HuH-7 (cell line): Measurements from ENCODE around the gene SYCP2L.

Source experiments
- DNase-seq: peaks from one replicate; pipeline ENCODE4 v3.0.0; 2011; ENCODE audit warnings: low spot score

Gene SYCP2L

DNA sequence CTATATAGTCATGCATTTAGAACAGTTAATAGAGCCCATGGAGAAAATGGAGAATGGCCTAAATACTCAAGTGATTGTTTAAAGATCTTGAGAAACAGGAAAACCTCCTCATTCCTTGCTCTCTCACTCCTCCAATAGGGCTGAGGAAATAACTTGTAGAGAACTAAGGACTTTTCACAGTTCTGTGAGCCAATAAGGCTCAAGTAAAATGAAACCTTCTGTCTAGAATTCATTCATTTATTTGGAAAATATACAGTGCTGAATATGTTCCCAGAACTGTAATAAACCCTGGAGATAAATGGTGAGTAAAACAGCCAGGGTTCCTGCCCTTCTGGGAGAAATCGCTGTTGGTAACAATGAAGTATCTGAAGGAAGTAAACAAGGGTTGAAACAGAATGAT, 122.0 kb downstream of the SYCP2L start:
- DNase-seq, result no peak

- no peak for DNase-seq
Observed at GRCh38 chr6:11009353-11009752, 122.5 kb downstream of the SYCP2L start.

DNA sequence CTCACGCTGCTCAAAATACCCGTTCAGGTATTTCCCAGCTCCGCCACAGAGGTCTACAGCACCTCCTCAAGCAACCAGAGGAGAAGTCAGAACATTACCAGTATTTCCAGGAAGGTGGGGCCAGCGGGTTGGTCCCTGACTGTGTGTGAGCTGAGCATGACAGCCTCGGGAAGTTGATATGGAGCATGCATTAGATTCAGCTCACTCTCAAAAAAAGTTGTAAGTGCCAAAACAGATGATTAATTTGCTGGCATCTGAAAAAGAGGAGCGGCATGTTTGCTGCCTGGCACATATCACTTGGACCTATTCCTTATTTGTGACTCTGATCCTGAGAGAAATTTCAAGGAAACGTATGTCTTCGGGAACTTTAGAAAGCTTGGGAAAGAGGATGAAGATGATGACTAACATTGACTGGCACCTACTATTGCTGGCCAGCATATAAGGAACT, 125.0 kb downstream of the SYCP2L start:
- peak; percentile 37 for DNase-seq

- no peak for DNase-seq
Observed at GRCh38 chr6:11012295-11012754, 125.5 kb downstream of the SYCP2L start.

DNA sequence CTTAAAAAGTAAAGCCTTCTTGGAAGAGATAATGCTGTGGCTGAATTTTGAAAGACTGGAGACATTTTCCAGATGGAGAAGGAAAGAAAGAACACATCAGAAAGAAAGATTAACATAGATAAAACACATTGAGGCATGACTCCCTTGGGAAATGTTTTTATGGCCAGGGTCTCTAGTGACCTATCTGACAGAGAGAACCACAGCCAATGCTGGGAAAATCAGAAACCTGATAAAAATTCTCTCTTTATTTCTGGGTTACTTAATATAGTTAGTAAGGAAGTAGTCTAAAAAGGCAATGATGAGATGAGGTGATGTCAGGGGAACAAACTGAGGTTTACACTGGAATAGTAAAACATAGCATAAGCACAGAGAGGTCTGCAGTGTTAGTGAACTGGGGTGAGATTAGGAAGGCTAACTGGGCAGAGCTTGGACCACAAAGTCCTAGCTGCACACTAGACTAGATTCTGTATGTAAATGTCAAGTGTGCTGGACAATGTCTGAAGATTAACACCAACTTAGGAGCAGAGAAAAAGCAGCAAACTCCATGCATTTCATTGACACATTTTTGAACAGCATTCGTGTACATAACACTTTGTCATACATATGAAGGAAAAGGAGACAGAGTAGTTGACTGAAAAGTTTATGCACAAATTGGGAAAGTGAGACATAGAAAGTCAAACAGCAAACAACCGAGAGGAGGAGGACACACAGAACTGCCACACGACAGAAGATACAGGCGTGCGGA, 126.3 kb downstream of the SYCP2L start:
- DNase-seq, result no peak

DNA sequence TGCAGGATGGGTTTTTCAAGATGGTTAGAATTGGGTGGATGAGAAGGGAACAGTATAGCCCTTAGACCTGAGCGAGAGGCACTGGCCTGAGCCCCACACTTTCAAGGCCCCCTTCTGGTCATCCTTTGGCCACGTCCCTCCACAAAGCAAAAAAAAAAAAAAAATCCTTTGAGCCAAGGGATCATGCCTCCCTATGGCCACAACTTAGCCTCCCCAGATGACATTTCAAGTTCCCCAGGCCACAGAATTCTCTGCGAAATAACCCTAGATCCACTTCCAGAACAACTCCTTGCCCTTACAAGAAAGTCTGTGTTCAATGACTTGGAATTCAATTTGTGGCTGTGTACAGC, 126.8 kb downstream of the SYCP2L start:
- DNase-seq, result no peak

DNA sequence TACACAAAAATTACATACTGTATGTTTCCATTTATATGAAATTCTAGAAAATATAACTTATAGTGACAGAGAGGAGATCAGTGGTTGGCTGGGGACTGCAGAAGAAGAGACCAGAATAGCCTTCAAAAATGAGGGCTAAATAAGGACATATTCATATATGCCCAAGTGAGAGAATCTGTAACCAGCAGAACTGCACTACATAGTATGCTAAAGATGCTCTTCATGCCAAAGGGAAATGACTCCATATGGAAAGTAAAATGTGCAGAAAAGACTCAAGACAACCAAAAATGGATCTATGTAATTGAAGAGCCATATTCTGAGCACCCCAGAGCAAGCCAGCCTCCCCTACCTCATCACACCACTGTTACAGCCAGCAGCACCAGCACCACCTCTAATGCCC, 128.2 kb downstream of the SYCP2L start:
- DNase-seq, result no peak

DNA sequence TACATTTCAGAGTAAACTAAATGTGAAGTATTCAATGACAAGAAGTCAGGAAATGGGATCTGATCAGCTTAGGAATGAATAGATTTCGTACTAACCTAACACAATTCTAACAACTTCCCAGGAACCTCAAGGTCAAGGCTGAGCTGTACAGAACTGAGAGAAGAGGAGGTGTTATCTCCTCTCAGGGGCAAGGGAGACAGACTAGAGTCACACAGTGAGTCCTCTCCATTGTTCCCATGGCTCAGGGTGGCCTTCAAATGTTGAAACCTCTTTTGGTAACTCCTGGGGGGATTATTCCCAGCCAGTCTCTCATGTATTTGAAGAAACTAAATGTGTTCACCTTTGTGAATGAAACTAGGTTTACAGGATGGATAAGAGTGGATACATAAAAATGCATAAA, 129.6 kb downstream of the SYCP2L start:
- no peak for DNase-seq

GRCh38 chr6:11017090-11017489, 130.2 kb downstream of the SYCP2L start:
- DNase-seq, result no peak

- DNase-seq, result no peak
Observed at GRCh38 chr6:11018225-11018624, 131.4 kb downstream of the SYCP2L start.

DNA sequence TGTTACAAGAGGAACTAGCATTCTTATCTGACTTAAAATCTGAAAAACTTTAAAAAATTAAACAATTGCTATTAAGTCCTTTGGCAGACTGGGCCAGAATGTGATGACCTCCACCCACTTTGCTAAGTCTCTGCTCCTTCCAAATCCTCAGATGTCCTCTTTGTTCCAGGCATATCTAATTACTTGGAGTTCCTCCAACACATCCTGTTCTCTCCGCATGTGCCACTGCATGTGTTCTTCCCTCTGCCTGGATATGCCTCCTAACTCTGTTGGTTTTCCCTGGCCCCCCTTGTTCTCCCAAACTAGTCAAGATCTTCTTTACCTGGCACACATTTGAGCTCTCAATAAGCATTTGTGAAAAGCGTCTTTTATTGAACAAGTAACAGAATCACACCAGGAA, 134.2 kb downstream of the SYCP2L start:
- DNase-seq, result no peak

- DNase-seq, result no peak
Observed at GRCh38 chr6:11021714-11022113, 134.9 kb downstream of the SYCP2L start.

GRCh38 chr6:11023032-11023431, 136.2 kb downstream of the SYCP2L start:
- no peak for DNase-seq
